Type B pancreatic cell (in vitro differentiated cells): ENCODE results near the gene GAN. TPM values are rescaled to one million over a fixed set of nuclear protein-coding genes. Genes with fewer than 3 reads are reported as not detected.
A peak's percentile ranks its signal among the peaks of the same experiment; 100 is the strongest.

Experiments
- DNase-seq: peaks from one replicate; pipeline ENCODE4 v3.0.0; 2021; ENCODE audit warnings: mixed read lengths; ENCODE audit not compliant: unreplicated experiment; ENCODE audit errors: extremely low spot score
- H3K27ac Mint-ChIP-seq: 2 replicates; pipeline ENCODE4 v1.8.0; 2021; ENCODE audit warnings: mild to moderate bottlenecking, mixed read lengths
- H3K27me3 Mint-ChIP-seq: 2 replicates; pipeline ENCODE4 v1.8.0; 2021; ENCODE audit warnings: mixed read lengths
- H3K36me3 Mint-ChIP-seq: 2 replicates; pipeline ENCODE4 v1.8.0; 2021; ENCODE audit warnings: mixed read lengths
- H3K4me1 Mint-ChIP-seq: one replicate; pipeline ENCODE4 v1.8.0; 2021; ENCODE audit warnings: mixed read lengths; ENCODE audit not compliant: unreplicated experiment
- H3K4me3 Mint-ChIP-seq: 2 replicates; pipeline ENCODE4 v1.8.0; 2021; ENCODE audit warnings: mild to moderate bottlenecking, mixed read lengths
- H3K9me3 Mint-ChIP-seq: 2 replicates; pipeline ENCODE4 v1.8.0; 2021; ENCODE audit warnings: mixed read lengths
- CTCF ChIP-seq: fragments of 200-600 bp; sonication (generic); conservative IDR thresholded peaks from 2 replicates; pipeline ENCODE4 v1.5.0; 2021; ENCODE audit warnings: antibody characterized with exemption, mild to moderate bottlenecking
- total RNA-seq: library from RNA; stranded (reverse); gene quantifications from 2 replicates; pipeline ENCODE4 v1.2.1, GENCODE V29; 2021; ENCODE audit warnings: low replicate concordance

Gene GAN
- total RNA-seq, 1 donor from 2014 or later: 14.8 TPM

DNA sequence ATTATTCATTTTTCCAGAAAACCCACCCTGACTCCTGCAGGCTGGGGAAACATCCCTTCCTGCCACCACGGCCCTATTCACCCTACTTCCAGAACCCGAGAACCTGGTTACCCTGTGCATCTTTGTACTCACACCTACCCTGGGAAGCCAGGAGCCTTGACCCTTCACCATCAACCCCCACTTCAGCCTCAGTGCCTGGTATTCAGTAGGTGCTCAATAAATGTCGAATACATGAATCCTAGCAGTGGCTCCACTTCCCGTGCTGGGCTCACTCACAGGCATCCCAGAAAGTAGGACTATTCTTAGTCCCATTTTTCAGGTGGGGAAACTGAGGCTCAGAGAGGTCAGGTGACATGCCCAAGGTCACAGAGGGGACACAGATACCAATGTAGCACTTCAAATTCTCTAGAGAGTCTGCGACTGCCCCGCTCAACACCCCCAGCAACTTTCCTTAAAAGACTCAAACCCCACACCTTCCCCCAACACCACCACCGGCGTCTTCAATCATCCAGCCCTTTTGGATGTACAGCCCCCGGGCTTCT lies 93.7 kb downstream of the GAN start:
- Mint-ChIP-seq H3K9me3 (no peaks in the 10 kb centered on the region), H3K27me3 (no peaks in the 10 kb centered on the region), H3K27ac (peak overlapping the region; percentile 59), H3K36me3 (no peaks in the 10 kb centered on the region), H3K4me3 (no peak overlapping the region), H3K4me1 (no peaks in the 10 kb centered on the region)
- no peak for TF ChIP-seq CTCF
- no peak for DNase-seq

- no peak for DNase-seq
- no peak for TF ChIP-seq CTCF
- H3K36me3 Mint-ChIP-seq: no peaks in the 10 kb centered on the region
- H3K27ac Mint-ChIP-seq: peak overlapping the region; percentile 59
- H3K4me1 Mint-ChIP-seq: no peaks in the 10 kb centered on the region
- H3K27me3 Mint-ChIP-seq: no peaks in the 10 kb centered on the region
- H3K9me3 Mint-ChIP-seq: no peaks in the 10 kb centered on the region
- peak overlapping the region; percentile 25 for H3K4me3 Mint-ChIP-seq
These were observed 94.3 kb downstream of the GAN start for GRCh38 chr16:81409016-81409556.

DNA sequence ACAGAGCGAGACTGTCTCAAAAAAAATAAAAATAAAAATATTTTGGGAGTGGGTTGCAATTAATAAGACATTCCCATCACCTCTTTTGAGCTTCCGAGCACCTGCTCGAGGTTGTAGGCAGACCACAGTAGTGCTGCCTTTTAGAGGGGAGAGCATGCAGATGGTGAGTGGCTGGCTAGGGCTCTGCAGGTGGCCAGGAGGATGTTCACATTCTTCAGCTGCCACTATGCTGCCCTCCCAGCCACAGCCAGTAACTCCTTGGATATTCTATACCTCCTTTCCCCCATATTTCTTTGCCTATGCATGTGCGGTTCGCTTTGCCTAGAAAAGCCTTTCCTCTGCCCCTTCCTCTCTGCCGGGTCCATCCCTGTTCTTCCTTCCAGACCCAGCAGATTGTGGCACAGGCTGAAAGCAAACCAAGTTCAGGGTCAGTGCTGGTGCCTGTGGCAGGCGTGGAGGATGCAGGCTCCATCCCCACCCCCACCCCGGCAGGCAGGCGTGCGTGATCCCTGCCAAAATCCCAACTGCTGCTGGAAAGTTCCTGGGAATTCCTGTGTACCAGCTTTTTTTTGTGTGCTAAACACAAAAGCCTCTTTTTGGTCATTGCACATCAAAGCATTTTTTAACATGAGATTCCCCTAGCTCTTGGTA lies 96.0 kb downstream of the GAN start:
- DNase-seq: no peak
- Mint-ChIP-seq H3K36me3 (no peaks in the 10 kb centered on the region), H3K4me3 (no peak overlapping the region), H3K27me3 (no peaks in the 10 kb centered on the region), H3K9me3 (no peaks in the 10 kb centered on the region), H3K27ac (no peak overlapping the region), H3K4me1 (peaks cover 7% of the 10 kb centered on the region)
- no peak for TF ChIP-seq CTCF

GRCh38 chr16:81413245-81413990 lies 98.7 kb downstream of the GAN start:
- H3K4me1 Mint-ChIP-seq: peaks cover 7% of the 10 kb centered on the region
- H3K27ac Mint-ChIP-seq: no peak overlapping the region
- H3K36me3 Mint-ChIP-seq: no peaks in the 10 kb centered on the region
- no peaks in the 10 kb centered on the region for H3K27me3 Mint-ChIP-seq
- no peak for DNase-seq
- H3K9me3 Mint-ChIP-seq: no peaks in the 10 kb centered on the region
- H3K4me3 Mint-ChIP-seq: no peak overlapping the region
- no peak for TF ChIP-seq CTCF

DNA sequence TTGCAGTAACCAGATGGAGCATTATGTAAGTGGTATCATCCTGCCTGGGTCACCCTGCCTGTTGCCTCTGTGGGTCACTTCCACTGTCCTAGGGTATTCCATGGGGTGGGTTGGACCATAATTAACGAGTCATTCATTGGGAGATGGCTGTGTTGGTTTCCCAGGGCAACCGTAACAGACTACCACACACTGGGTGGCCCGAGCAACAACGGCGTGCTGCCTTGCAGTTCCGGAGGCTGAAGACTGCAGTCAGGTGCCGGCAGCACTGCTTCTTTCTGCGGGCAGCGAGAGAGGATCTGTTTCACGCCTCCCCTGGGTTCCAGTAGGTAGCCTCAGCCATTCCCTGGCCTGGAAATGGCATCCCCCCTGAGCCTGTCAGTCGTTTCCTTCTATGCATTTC lies 101.0 kb downstream of the GAN start:
- TF ChIP-seq CTCF: no peak
- Mint-ChIP-seq H3K4me3 (no peak overlapping the region), H3K4me1 (peaks cover 7% of the 10 kb centered on the region), H3K27me3 (no peaks in the 10 kb centered on the region), H3K36me3 (no peaks in the 10 kb centered on the region), H3K9me3 (no peaks in the 10 kb centered on the region), H3K27ac (no peak overlapping the region)
- no peak for DNase-seq
